GM10266 (cell line): ENCODE data around the gene CRYGC.

ENCODE experiments used
- DNase-seq: peaks from one replicate; pipeline ENCODE4 v3.0.0; 2012; ENCODE audit errors: extremely low spot score
- CTCF ChIP-seq: IDR thresholded peaks from 2 replicates; pipeline ENCODE4 v1.5.1; 2012; ENCODE audit warnings: mild to moderate bottlenecking, low read depth; ENCODE audit not compliant: control insufficient read depth, insufficient read depth; ENCODE audit errors: missing control alignments

Gene CRYGC

GRCh38 chr2:208086029-208086428 lies 43.6 kb downstream of the CRYGC start:
- TF ChIP-seq CTCF, result no peak
- DNase-seq, result no peak

- DNase-seq, result no peak
- no peak for TF ChIP-seq CTCF
Observed at GRCh38 chr2:208083807-208084206, 45.8 kb downstream of the CRYGC start.
